22Rv1 (cell line): ENCODE results near the gene ATP2C2.

Experiments used
- H3K27ac ChIP-seq: fragments of 450-650 bp; 2 replicates; pipeline ENCODE4 v1.5.1; 2017
- CTCF ChIP-seq: fragments of 450-650 bp; IDR thresholded peaks from 2 replicates; pipeline ENCODE4 v1.5.1; 2017; ENCODE audit warnings: mild to moderate bottlenecking
- ZFX ChIP-seq: fragments of 450-650 bp; IDR thresholded peaks from 2 replicates; pipeline ENCODE4 v1.6.1; 2017; ENCODE audit warnings: antibody characterized with exemption, borderline replicate concordance

ATP2C2 gene

GRCh38 chr16:84408314-84408690 is 40.0 kb downstream of the ATP2C2 start:
- no peak overlapping the region for H3K27ac ChIP-seq
- TF ChIP-seq CTCF, result no peak

GRCh38 chr16:84408856-84409255 is 40.5 kb downstream of the ATP2C2 start:
- H3K27ac ChIP-seq, result no peak overlapping the region
- TF ChIP-seq ZFX (no peak), CTCF (no peak)

GRCh38 chr16:84410361-84411138 is 42.2 kb downstream of the ATP2C2 start:
- TF ChIP-seq ZFX (no peak), CTCF (no peak)
- H3K27ac ChIP-seq, result no peak overlapping the region

GRCh38 chr16:84411768-84412167 is 43.4 kb downstream of the ATP2C2 start:
- TF ChIP-seq CTCF (no peak), ZFX (no peak)
- no peak overlapping the region for H3K27ac ChIP-seq

- no peak for TF ChIP-seq CTCF
- TF ChIP-seq ZFX, result no peak
Measured at GRCh38 chr16:84412262-84412661, 43.9 kb downstream of the ATP2C2 start.

GRCh38 chr16:84413244-84414004 is 45.1 kb downstream of the ATP2C2 start:
- no peak overlapping the region for H3K27ac ChIP-seq
- no peak for TF ChIP-seq CTCF
- no peak for TF ChIP-seq ZFX

More at GRCh38 chr16:84412262-84412661, 43.9 kb downstream of the ATP2C2 start:
- no peak overlapping the region for H3K27ac ChIP-seq

- no peak overlapping the region for H3K27ac ChIP-seq
- TF ChIP-seq ZFX (no peak), CTCF (no peak)
Measured at GRCh38 chr16:84414789-84415326, 46.5 kb downstream of the ATP2C2 start.
